Inflammatory macrophage (primary cell): ENCODE data around the gene LRRC74A.

ENCODE experiments used
- DNase-seq, 2 donors: peaks; one replicate each; pipeline ENCODE4 v3.0.0-alpha.2; 2020 to 2022

The LRRC74A gene

DNA sequence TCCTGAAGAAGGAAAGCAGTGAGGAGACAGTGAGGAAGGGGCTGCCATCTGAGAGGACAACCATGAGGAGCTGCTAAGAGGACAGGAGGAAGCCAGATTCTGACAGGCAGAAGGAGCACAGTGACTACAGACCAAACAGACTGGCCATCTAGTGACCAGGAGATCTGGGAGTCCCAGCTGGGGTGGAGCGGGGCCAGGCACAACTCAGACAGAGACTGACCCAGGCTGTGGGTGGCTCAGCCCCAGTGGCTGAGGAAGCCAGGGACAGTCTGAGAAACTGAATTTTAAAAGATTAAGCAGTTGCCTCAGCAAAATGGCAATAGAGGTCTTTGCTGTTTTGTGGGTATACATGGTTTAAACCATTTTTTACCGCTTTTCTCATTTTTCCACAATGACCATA is 28.9 kb downstream of the LRRC74A start:
- DNase-seq = no peak

DNA sequence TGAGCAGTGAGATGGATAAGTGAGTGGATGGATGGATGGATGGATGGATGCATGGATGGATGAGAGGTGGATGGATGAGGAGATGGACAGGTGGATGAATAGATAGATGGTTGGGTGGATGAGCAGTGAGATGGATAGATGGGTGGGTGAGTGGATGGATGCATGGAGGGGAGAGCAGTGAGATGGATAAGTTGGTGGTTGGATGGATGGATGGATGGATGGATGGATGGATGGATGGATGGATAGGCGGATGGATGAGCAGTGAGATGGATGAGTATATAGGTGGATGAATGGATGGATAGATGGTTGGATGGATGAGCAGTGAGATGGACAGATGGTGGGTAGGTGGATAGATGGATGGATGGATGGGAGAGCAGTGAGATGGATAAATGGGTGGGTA is 30.6 kb downstream of the LRRC74A start:
- DNase-seq = no peak

DNA sequence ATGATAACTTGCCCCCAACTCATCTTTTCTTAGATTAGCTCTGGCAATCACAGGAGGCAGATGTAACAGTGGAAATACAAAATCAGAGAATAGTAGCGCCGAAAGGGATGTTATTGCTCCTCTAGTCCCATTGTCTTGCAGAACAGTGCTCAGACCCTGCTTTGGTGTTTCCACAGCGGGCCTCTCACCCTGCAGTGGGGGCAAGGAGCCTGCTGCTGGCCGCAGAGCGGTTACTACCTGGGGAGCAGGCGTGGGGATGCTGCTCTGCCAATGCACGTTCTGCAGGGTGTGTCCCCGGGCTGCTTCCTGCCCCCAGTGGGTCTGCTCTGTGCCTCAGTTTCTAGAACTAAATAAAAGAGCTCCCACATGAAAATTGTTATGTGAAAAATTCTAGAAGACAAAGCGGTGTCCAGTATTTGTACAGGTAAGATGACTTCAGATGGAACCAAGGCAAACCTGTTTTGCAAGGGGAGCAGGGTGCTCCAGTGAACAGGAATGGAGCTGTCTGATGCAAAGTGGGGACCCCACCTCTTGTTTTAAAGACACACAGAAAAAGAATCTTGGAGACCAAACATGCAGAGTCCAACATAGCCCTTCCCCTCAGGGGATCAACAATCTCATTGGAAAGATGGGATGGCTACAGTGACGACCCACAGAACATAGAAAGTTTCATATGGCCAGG is 35.5 kb downstream of the LRRC74A start:
- no peak for DNase-seq

GRCh38 chr14:76862546-76863282 is 36.5 kb downstream of the LRRC74A start:
- DNase-seq = peak in 1 of 2 donors; percentile 27

GRCh38 chr14:76863724-76864407 is 37.7 kb downstream of the LRRC74A start:
- peak; percentile 91 to 96 for DNase-seq

DNA sequence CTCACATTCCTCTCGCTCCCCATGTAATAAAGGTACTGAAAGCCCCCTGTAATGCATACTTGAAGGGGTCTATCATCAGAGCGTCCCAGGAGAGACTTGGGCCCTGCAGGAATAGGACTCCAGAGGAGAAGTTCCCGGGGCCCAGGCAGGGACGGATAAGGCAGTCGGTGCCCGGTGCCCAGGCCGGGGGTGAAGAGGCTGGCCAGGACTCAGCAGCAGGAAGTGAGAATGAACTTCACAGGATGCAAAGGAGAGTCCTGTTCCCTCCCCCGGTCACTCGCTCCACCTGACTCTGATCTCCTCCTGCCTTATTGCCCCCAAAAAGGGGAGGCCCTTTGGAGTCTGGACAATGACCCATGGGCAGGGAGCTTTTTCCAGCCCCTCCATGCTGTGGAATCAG is 40.2 kb downstream of the LRRC74A start:
- peak in 1 of 2 donors; percentile 38 for DNase-seq

GRCh38 chr14:76867516-76868453 is 41.6 kb downstream of the LRRC74A start:
- peak; percentile 73 to 81 for DNase-seq

- no peak for DNase-seq
Measured at GRCh38 chr14:76868454-76869170, 42.4 kb downstream of the LRRC74A start.

DNA sequence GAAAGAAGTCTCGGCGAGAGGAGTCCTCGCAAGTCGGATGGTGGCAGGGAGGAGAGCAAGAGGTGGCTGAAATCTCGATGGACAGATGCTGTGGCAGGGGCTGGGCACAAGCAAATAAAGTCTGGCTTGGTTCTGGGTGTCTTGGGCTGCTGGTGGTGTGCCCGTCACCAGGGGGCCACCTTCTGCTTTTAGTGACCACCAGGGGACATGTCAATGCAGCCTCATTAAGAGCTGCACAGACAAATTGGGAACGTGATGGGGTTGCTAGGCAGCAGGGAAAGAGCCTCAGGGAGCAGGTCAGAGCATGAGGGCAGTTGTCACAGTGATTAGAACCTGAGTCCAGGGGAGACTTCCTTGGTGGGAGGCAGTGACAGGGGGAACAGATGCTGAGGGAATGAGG is 44.0 kb downstream of the LRRC74A start:
- DNase-seq = no peak

GRCh38 chr14:76872796-76873432 is 46.7 kb downstream of the LRRC74A start:
- peak; percentile 57 to 63 for DNase-seq

GRCh38 chr14:76874734-76875133 is 48.5 kb downstream of the LRRC74A start:
- no peak for DNase-seq

DNA sequence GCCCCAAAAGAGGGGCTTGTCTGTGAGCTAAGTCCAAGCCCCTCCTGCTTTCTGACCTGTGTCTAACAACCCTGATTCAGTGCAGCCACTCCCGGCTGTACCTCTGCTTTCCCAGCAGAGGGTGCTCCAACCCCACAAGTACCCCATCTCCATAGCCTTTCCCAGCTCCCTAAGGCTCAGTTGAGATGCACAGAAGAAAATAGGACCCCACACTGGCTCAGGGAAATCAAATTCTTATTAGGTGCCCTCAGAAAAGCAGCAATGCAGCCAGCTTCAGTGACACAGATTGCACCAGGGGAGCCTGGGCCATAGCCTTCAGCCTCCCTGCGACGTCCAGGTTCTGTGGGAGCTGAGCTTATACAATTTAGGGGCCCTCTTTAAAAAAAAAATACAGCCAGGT is 49.9 kb downstream of the LRRC74A start:
- DNase-seq = peak; percentile 53 to 70

- peak in 1 of 2 donors; percentile 24 for DNase-seq
Measured at GRCh38 chr14:76877871-76878270, 51.7 kb downstream of the LRRC74A start.

DNA sequence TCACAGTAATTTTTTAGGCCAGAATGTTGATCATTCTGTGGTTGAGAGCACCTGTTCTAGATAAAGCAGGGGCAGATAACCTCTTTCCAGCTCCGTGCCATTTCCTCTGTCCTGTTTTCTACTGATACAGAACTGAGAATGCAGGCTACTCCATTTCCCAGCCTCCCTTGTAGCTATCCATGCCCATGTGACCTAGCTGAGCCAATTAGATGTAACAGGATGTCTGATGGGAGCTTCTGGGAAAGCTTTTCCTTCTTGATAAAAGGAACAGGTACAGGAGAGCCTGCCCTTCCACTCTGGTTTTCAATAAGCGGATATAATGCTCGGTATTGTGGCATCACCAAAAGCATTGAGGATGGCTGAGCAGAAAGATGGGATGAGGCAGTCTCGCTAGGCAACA is 54.2 kb downstream of the LRRC74A start:
- no peak for DNase-seq

GRCh38 chr14:76881348-76881747 is 55.1 kb downstream of the LRRC74A start:
- DNase-seq = no peak

GRCh38 chr14:76882651-76883050 is 56.4 kb downstream of the LRRC74A start:
- no peak for DNase-seq

GRCh38 chr14:76883447-76883846 is 57.2 kb downstream of the LRRC74A start:
- no peak for DNase-seq

DNA sequence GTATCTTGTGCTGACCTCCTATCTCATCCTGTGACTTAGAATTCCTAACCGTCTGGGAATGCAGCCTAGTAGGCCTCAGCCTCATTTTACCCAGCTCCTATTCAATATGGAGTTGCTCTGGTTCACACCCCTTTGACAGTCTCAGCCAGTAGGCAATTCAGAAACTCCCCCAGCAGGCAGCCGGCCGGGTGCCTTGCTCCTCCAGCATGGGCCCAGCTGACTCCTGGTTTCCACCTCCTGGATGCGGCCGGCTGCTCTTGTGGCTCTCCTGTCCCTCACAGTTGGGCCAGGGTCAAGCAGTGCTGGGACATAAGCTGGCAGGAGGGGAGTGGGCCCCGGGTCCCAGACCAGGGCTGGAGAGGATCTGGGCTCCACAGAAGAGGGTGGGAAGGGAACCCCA is 58.2 kb downstream of the LRRC74A start:
- DNase-seq = no peak

GRCh38 chr14:76884853-76885276 is 58.7 kb downstream of the LRRC74A start:
- no peak for DNase-seq

DNA sequence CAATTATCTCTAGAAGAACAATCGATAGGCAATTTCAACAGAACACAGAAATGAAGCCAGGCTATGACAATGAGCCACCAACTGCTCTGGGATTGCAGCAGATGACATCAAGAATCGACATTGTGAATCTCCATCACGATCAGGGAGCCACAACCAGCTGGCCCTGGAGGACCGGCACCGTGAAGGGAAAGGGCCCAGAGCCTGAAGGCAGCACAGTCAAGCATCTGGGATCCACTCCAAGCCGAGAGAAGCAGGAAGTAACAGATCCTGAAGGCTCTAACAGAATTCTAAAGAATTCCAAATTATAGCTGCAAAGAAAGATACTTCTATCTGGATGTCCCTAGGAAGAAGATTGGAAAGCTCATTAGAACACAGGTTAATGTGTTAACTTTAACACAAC is 61.0 kb downstream of the LRRC74A start:
- DNase-seq = no peak

DNA sequence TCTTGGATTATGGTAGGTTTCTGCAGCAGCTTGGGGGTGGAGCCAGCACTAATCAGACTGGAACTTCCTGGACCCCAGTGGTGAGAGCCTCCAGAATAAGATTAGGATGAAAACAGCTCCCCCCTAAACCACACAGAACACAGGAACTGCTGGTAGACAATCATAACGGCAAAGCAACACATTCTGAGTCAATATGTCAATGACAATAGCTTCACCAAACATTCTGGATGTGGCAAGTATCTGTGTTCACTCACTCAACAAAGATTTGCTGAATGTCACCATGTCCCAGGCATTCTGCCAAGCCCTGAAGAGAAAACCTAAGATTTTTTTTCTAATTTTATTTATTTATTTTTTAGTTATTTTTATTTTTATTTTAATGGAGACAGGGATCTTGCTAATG is 65.2 kb downstream of the LRRC74A start:
- DNase-seq = no peak
